GM21390 (cell line): Measurements from ENCODE around the gene FAAP20.

Experiments
- ATAC-seq: cut with Tn5 transposase; IDR thresholded peaks from one replicate; pipeline ENCODE4 v1.9.1; 2021; ENCODE audit not compliant: unreplicated experiment

FAAP20 gene

DNA sequence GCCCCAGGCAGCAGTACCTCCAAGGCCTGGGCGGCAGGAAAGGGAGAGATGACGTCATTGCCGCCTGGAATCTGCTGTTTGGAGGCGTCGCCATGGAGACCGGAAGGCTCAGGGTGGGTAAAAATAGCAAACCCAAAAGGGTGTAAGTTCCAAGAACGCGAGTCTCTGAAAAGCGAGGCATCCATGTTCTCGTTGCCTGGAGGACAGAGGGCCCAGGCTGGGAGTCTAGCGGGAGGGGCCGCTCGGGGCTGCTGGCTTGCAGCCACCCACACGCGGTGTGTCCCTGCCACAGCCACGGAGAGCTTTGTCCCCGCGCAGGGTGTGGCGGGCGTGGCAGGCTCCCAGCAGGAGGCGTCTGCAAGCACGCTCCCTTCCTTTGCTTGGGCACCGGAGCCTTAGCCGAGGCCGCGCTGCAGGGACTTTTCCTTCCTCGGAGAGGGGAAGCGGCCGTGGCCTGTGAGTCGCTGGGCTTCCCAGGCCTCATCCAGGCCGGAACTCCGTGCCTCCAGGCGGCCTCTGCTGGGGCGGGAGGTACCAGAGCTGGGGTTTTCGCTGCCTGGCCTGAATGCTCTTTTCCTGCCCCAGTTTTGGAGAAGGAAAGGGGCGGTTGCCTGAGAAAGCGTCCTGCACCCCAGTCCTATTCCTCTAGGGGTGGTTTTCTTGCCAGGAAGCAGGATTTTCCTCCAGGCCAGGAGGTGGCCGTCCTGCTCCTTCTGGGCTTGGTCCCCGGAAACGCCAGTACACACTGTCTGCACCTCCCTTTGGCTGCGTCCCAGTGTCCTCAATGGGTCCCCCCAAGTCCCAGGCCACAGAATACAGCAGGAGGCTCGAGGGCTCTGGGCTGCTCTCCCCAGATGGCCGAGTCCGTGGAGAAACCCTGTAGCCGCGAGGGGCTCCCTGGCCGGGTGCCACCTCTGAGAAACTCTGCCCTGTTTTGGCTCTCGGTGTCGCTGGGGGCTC lies 18.2 kb upstream of the FAAP20 start:
- no peak for ATAC-seq

DNA sequence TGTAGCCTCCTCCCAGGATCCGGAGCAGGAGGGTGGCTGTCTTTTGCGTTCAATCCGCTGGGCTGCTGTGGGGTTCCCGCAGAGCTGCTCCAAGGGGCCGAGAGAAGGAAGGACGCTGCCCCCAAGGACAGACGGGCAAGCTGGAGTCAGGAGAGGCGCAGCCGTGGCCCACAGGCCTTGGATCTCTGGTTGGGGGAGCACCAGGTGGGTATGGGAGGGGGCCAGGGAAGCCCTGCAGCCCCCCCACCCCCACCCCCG lies 17.6 kb upstream of the FAAP20 start:
- no peak for ATAC-seq

DNA sequence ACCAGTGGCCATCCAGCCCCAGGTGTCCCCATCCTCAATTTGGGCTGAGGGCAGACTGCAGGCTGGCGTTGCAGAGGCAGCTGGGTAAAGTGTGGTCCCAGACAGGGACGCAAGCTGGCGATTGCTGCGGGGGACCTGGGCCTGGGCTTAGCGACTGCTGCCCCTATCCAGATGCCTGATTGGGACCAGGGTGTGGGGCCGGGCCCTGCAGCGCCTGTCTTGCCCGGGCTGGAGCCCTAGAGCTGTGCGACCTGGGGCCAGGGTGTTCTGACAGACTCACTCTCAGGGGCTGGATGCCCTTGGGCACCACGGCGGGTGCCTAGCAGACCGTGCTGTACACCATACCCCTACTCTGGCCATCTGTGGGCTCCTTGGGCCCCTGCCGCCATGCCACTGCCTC lies 16.2 kb upstream of the FAAP20 start:
- ATAC-seq: no peak

DNA sequence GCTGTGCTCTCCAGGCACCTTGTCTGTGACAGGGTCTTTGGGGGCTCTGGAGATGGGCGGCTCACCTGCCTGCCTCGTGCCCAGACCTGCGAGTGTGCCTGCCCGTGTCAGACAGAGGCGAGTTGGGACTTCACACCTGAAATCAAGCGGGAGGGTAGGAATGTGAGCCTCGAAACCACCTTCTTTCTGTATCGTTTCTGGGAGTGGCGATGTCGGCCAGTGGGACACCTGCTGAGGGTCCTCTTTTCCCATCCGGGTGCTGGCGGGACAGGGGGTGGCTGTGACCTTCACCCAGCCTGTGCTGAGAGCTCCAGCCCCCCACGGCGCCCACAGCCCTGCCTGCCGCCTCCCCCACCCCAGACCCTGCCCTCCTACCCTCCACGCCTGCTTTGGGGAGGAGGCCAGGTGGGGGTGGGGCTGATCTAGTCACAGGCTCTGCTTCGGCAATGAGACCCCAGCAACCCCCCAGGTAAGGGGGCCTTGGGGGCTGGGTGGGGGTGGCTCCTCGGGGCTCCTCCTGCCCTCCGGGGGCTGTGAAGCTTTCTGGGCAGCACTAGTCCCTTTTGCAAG lies 15.6 kb upstream of the FAAP20 start:
- ATAC-seq: no peak

DNA sequence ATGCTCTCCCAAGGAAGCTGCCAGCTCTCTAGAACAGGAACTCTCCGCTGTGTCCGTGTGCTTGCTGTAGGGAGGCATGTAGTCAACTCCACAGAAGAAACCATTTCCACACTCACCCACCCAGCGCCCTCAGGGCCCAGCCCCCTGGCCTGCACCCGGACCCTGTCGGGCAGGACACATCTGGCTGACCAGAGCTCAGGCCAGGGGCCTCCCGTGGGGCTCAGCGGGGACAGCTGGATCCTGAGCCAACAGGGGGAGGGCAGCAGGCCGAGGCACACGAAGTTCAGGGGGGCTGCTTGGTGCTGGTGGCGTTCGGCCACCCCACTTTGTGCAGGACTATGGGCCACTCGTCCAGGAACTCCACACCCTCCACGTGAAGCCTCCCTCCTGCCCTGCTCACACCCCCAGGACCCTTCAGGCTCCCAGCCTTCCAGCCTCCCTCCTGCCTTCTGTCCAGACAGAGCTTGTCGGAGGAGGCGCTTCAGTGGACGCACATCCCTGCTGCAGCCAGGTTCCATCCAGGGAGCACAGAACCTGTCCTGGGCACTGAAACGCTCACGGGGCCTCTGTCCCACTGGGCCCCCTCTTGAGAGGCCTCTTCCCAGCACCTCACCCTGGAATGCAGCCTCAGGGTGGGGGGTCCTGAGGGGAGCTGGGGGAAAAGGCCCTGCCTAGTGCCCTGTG lies 15.0 kb upstream of the FAAP20 start:
- ATAC-seq: no peak

DNA sequence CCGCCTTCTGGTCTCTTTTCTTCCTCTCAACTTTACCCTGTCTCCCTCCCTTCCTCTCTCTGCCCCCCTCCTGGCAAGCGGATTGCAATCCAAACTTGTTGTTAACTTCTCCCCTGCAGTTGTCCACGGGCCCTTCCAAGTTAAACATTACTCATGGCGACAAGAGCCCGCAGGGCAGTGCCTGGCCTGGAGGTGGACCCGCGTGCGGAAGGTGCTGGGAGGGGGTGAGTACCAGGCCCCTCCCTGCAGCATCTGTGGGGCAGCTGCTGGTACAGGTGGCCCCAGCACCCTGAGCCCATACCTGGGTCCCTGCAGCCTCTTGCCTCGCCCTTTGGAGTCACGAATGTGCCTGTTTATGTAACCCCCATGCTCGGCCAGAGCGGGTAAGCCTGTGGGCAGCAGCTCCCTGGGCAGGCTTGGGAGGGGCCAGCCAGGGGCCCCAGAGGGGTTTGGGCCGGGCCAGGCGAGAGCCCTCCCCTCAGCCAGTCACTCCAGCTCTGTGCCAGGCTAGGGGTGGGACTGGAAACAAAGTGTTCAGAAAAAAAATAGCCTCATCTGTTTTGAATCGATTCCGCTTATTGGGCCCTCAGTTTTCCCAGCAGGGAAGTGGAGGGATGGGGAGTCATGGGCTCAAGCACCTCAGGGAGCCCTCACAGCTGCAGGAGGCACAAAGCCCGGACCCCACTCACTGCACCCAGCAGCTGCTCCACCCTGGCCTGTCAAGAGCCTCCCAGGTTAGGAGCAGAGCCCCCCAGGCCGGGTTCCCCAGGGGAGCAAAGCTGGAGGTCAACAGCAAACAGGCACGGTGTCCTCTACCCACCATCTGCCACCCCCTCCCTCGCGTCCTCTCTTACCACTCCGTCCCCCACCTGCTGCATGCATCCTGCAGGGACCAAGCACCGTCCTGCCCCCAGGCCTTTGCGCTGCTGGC lies 14.0 kb upstream of the FAAP20 start:
- ATAC-seq: no peak

DNA sequence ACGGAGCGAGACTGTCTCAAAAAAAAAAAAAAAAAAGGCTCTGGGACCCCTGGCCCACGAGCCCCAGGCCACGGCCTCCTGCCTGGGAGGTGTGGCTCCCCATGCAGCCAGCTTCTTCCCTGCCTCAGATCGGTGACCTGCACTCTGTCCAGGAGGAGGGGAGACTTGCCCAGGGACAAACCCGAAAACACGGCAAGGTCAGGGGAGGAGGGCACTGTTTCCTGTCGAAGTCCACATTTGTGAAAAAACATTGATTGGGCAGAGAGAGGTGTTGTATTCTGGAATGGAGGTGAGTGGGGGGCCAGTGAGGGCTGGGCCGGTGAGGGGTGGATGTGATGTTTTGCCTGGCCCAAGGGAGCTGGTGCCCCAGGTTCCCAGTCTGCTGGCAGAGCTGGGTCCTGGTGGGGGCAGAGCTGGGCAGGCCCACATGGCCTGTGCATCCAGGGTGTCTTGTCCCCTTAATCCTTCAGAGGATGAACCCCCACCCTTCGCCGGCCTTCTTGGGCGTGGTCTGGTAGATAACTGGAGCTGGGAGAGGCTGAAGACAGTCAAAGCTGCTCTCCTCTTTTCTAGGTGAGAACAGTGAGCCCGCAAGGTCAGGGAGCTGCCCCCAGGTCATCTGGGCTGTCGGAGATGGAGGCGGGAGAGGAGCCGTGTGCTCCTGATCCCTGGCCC lies 12.4 kb upstream of the FAAP20 start:
- no peak for ATAC-seq

DNA sequence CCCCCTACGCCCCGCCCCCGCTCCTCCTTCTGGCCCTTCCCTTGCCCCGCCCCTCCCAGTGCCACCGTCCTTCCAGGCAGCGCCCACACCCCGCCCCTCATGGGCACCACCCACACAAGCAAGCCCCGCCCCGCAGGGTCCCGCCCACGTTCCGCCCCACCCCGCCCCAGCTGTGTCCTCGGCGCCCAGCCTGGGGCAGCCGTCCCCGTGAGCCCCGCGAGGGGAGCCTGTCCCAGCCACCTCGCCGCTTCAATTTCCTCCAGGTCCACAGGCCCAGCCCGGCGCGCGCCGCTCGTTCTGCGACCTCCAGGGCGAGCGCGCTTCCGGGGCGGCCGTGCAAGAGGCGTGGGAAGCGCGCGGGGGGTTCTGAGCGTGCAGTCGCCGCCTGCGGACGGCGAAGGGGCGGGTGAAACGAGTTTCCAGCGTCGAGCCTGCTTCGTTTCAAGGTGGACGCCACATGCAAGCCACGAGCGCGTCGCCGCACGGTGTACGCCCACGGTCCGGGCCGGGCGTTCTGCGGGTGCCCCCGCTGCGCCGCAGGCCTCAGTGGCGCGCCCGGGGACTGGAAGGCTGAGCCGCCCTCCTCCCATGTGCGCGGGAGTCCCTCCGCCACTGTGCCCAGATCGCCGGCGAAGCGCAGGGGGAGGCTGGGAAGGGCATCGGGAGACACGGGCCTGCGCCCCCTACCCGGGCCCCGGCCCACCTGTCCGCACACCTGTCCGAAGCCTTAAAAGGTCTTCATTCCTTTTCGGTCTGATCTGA lies 10.8 kb upstream of the FAAP20 start:
- ATAC-seq: peak; percentile 71

DNA sequence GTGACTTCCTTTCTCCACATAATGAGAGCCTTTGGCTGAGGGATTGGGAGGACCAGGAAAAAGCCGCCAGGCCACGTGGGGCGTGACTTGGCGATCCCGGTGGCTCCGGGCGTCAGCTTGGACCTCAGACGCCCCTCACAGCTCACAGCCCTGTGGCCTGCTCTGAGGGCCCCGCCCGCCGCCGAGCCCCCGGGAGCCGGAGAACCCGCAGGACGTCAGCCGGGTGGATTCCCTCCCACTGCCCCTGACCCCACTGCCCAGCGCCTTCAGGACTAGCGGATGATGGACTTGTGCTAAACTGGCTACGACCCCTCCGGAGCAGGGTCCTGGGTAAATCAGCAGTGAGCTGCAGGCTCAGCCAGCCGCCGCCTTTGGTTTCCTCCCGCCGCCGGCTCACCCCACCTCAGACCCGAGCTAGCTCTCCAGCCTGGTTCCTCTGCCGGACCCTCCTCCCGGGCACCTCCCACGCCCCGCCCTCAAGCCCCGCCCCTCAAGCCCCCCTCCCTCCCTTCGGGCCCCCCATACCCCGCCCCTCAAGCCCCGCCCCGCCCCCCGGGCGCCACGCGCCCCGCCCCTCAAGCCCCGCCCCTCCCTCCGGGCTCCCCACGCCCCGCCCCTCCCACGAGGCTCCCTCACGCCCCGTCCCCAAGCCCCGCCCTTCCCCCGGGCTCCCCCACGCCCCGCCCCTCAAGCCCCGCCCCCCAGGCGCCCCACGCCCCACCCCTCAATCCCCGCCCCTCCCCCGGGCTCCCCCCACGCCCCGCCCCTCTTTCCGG lies 10.0 kb upstream of the FAAP20 start:
- ATAC-seq: no peak

DNA sequence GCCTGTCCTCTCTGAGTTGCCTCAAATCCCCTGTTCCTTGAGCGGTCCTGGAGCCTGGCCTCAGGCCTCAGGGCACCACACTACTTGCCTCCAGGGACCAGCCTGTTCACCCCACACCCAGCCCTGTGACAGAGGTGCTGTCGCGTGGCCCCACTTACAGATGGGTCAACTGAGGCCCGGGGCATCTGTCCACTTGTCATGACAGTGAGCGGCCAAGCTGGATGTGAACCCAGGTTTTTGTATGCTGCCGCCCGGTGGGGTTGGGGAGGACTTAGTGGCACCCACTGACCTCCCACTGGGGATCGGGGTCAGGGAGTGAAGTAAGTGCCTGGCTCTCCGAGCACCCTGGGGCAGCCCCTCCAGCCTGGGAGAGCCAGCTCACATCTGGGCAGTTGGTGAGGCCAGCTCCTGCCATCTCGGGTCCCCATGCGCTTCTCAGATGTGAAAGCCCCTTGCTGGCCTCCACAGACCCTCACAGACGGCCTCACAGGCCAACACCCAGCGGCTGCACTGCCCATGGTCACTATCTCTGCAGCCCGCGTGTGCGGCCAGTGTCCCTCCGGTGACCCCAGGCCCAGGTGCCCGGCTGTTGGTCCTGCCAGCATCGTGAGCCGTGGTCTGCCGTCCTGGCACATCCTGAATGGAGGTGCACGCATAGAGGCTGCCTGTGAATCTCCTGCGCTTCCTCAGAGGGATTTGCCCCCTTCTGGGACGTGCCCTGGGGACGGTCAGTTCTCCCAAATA lies 9.3 kb upstream of the FAAP20 start:
- ATAC-seq: no peak

DNA sequence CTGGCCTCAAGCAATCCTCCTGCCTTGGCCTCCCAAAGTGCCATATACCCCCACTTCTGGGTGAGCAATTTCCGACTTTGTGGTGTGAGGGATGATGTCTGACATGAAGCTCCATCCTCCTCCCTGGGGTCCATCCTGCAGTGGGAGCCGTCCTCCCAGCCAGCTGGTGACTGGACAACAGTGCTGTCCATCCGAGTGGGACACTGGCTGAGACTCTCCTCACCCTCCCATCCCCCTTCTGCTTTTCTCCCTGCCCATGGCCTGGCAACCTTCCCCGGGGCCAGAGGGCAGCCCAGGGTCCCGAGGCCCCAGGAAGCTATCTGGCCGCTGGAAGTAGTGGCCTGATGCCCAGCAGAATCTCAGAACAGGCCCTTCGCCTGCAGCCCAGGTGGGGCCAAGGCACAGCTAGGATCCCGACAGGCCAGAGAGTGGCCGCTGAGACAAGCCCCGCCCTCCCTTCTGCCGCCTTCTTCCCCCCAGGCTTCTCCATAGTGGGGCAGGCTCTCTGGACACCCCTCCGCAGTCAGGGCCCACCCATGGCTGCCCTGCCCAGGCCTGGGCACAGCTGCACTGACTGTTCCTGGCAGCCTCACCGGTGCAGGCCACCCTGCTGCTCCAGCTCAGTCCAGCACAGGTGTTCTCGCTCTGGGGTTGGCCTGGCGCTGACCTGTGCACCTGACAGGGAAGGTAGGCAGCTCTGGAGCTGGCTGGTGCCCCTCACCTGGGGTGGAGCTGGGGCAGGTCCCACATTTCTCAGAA lies 8.4 kb upstream of the FAAP20 start:
- ATAC-seq: no peak

DNA sequence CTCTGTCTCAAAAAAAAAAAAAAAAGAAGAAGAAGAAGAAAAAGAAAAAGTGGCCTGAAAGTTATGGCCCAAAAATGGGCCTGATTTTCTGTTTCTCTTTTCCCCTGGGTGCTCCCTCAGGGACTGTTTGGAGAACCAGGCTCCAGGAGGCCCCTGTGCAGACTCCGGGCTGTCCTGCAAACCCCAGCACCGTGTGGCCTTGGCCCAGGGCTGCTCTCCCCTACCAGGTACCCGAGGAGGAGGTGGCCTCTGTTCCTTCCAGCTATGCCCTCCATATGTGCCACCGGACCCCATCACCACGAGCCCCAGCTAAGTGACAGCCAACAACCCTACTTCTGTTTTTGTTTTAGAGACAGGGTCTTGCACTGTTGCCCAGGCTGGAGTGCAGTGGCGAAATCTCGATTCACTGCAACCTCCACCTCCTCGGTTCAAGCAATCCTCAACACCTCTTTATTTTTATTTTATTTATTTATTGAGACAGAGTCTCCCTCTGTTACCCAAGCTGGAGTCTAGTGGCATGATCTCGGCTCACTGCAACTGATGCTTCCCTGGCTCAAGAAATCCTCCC lies 7.5 kb upstream of the FAAP20 start:
- ATAC-seq: no peak

DNA sequence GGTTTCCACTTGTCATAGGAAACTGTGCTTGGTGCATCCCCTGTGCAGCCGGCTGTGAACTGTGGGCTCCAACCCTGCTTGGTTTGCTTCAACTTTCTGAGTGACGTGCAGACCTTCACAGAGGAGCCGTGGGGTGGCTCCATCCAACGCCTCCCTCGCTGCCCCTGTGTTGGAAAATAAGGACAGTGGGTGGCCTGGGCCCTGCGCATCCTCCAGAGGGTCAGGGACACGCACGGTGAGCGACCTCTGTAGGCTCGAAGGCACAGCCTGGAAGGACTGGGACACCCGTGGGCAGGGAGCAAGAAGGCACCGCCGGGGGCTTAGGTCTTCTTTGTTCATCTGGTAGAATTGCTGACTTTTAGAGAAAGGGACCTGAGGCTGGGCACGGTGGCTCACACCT lies 6.5 kb upstream of the FAAP20 start:
- ATAC-seq: no peak

DNA sequence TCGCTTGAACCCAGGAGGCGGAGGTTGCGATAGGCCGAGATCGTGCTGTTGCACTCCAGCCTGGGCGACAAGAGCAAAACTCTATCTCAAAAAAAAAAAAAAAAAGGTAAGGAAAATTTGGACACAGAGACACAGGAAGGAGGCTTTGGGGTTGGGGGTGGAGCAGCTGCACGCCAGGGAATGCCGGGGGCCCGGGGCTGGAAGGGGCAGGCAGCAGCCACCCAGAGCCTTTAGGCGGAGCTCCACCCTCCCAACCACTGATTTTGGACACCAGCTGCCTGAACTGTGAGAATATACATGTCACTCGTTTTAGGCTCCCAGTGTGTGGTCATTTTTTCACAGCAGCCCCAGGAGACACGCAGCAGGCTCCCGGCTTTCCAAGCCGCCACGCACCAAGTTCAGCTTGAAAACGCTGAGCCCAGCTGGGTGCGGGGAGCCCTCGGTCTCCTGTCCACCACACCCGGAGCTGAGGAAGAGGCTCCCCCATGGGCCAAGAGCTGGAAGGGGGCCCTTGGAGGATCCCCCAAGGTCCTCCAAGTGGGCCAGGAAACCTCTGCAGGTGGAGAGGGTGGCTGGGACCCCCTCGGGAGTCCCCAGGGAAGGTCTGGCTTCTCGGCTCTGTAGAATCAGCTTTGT lies 5.9 kb upstream of the FAAP20 start:
- ATAC-seq: no peak

DNA sequence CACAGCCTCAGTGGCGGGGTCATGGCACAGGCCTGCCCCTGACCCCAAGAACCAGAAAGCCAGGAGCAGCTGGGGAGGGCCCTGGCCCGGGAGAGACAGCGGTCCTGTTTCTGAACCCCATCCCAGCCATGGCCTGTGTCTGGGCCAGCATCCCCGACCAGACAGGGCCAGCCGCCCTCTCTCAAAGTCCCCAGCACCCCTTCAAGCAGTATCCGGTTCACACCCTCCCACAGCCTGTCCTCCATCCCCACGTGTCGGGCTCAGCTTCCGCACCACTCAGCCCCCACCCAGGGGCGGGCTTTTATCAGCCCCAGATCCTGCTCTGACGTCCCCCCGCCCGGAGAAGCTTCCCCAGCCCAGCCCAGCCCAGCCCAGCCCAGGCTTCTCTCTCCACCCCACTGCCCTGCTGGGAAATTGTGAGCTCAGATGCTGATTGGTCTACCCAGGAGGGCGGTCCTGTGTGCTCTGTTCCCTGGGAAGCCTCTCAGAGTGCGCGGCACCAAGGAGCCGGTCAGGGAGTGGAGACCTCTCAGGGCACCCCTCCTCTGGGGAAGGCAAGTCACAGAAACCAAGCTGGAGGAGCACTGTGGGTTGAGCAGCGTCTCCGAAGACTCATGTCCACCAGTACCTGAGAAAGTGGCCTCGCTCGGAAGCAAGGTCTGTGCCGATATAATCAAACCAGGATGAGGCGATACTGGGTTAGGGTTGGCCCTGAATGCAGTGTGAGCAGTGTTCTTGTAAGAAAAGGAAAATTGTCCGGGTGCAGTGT lies 4.7 kb upstream of the FAAP20 start:
- ATAC-seq: peak; percentile 44

DNA sequence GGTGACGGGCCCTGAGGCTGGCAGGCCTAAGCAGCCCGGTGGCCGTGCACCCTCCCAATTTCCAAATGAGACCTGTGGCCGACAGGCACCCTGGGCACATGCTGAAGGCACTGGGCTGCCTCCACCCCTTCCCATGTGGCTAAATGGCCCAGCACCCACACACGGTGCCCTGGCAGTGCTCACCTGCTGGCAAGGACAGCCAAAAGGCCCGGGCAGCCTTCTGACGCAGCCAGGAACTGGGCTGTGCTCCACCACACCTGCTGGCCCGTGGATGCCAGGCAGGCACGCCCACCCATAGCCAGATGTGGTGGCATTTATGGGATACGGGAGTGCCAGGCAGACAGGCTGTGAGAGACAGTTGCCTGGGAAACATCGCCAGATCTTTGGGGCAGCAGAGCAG lies 4.0 kb upstream of the FAAP20 start:
- ATAC-seq: no peak
